H1 (cell line): Measurements from ENCODE around the gene ARRB1. TPM values are rescaled to one million over a fixed set of nuclear protein-coding genes. Genes with fewer than 3 reads are reported as not detected.

ENCODE experiments used
- CBX8 ChIP-seq: fragments of 300-800, 300-1000 bp; sonication (generic); IDR thresholded peaks from 2 replicates; pipeline ENCODE4 v1.7.1; 2016; ENCODE audit warnings: low read depth, low read length, borderline replicate concordance
- EGR1 ChIP-seq: IDR thresholded peaks from 2 replicates; pipeline ENCODE4 v1.6.1; 2011; ENCODE audit warnings: low read depth, low read length, borderline replicate concordance
- JUN ChIP-seq: IDR thresholded peaks from 2 replicates; pipeline ENCODE4 v1.6.1; 2011; ENCODE audit warnings: low read depth, mild to moderate bottlenecking, improper control_type of control experiment, low read length
- YY1 ChIP-seq: IDR thresholded peaks from 2 replicates; pipeline ENCODE4 v1.6.1; 2011; ENCODE audit warnings: low read depth, mild to moderate bottlenecking, low read length
- polyA plus RNA-seq, 7 experiments: library from polyadenylated mRNA; depleted of rRNA in 3 of 7; stranded (reverse) in 5 of 7; unstranded in 2 of 7; fragments of >200 nt in 5 of 7; fragments of 200-250 nt in 2 of 7; gene quantifications; 1 replicate in 5 of 7; 2 replicates in 1 of 7; 4 replicates in 1 of 7; pipeline versions ENCODE4 v1.2.1 to v1.2.3, GENCODE V29; 2011 to 2013; ENCODE audit warnings: missing spikeins in 2 of 7, mixed read lengths in 2 of 7
- total RNA-seq: library from RNA; stranded (reverse); fragmentation: NEBNext Ultra II Directional; extraction: Animal tissue kit (Norgen Biotek cat#: 25700); gene quantifications from 2 replicates; pipeline ENCODE4 v1.2.1, GENCODE V29; 2021

ARRB1 gene
- total and polyA plus RNA-seq, 2 of the 8 experiments (the other 6 are each of a cell fraction or from before 2014, with no cell fraction given): 9.4 to 31.8 TPM

GRCh38 chr11:75399344-75400145 lies 48.1 kb upstream of the ARRB1 start, which contains the start of gene RPS3 (continued):
- peak; percentile 90 for TF ChIP-seq YY1
- no peak for TF ChIP-seq JUN
- no peak for TF ChIP-seq CBX8
- TF ChIP-seq EGR1: no peak
- TF ChIP-seq, all 59 proteins: peak for 24
